Esophagus muscularis mucosa (tissue), 4 donors: ENCODE results near the gene UST. TPM values are rescaled to one million over a fixed set of nuclear protein-coding genes. Genes with fewer than 3 reads are reported as not detected.
"Not testable (repeated sequence)": the region's sequence is repeated elsewhere in the genome, so short reads cannot be mapped to it uniquely, and the experiment has no call there.

ENCODE experiments used
- DNase-seq: peaks from one replicate; pipeline ENCODE4 v3.0.0-alpha.2; 2017; ENCODE audit errors: extremely low spot score
- H3K27ac ChIP-seq, 4 donors: fragments of 200-600 bp; sonication (generic); replicated peaks in 1 of 4; 1 replicate in 3 of 4; 2 replicates in 1 of 4; pipeline ENCODE4 v1.5.1; 2016 to 2019; ENCODE audit warnings: mild to moderate bottlenecking in 1 of 4
- H3K27me3 ChIP-seq, 4 donors: fragments of 200-600 bp; sonication (generic); one replicate each; pipeline versions ENCODE4 v1.5.1 to v1.6.0; 2016 to 2019
- H3K36me3 ChIP-seq, 4 donors: fragments of 200-600 bp; sonication (generic); one replicate each; pipeline ENCODE4 v1.5.1; 2016 to 2019
- H3K4me1 ChIP-seq, 4 donors: fragments of 200-600 bp; sonication (generic); one replicate each; pipeline ENCODE4 v1.5.1; 2016 to 2019
- H3K4me3 ChIP-seq, 4 donors: fragments of 200-600 bp; sonication (generic); 1 replicate in 2 of 4; 2 replicates in 2 of 4; pipeline ENCODE4 v1.5.1; 2016 to 2019; ENCODE audit warnings: mild to moderate bottlenecking in 4 of 4, moderate library complexity in 1 of 4
- H3K9me3 ChIP-seq, 4 donors: fragments of 200-600 bp; sonication (generic); 1 replicate in 3 of 4; 2 replicates in 1 of 4; pipeline ENCODE4 v1.5.1; 2016 to 2019
- EP300 ChIP-seq: sonication (generic); formaldehyde crosslinking; IDR thresholded peaks from one replicate; pipeline ENCODE4 v1.6.1; 2017; ENCODE audit warnings: antibody characterized with exemption
- POLR2A ChIP-seq: fragments of 450-650 bp; IDR thresholded peaks from one replicate; pipeline ENCODE4 v1.6.1; 2017; ENCODE audit warnings: antibody characterized with exemption, moderate library complexity, mild to moderate bottlenecking, low read depth
- POLR2AphosphoS5 ChIP-seq, 2 donors: sonication (generic); formaldehyde crosslinking; IDR thresholded peaks; one replicate each; pipeline ENCODE4 v1.6.1; 2017; ENCODE audit warnings: antibody characterized with exemption in 2 of 2
- WGBS: methylation state at CpG from one replicate; pipeline ENCODE4 v1.1.5; 2018; 5-methylcytosine and 5-hydroxymethylcytosine counted together
- intact Hi-C: fragments of 100-400 bp; cut with DNase I; formaldehyde crosslinking; loops from one replicate; pipeline ENCODE4 v1.15.1; 2023
- total RNA-seq, 4 donors: library from RNA; depleted of rRNA; stranded (reverse); fragments of >200 nt; gene quantifications; one replicate each; pipeline versions ENCODE4 v1.1.0 to v1.2.1, GENCODE V29; 2016
- TF ChIP-seq, protein P1 (sequence below), 3 experiments: fragments of 200-600 bp in 2 of 3; fragments of 450-650 bp in 1 of 3; sonication (generic) in 2 of 3; IDR thresholded peaks; one replicate each; pipeline ENCODE4 v1.5.1; 2017 to 2019; ENCODE audit warnings: antibody characterized with exemption in 3 of 3, mild to moderate bottlenecking in 2 of 3, moderate library complexity in 1 of 3

The UST gene
- total RNA-seq, 4 donors from 2014 or later = 29.1 to 46.3 (median 32.4) TPM

DNA sequence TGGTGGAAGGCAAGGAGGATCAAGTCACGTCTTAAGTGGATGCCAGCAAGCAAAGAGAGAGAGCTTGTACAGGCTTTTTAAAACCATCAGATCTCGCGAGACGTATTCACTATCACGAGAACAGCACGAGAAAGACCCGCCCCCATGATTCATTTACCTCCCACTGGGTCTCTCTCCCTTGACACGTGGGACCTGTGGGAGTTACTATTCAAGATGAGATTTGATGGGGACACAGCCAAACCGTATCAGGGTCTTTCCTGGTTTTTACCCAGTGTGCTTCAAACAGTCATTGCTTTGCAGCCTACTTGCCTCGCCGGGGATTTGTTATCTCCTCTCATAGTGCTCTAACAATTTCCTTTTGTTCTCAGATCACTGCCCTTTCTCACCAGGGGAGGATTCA lies 108.2 kb downstream of the UST start:
- no peaks in the 10 kb centered on the region for H3K27me3 ChIP-seq
- TF ChIP-seq POLR2AphosphoS5 (IDR thresholded peaks at IDR 0.05) (no peak), POLR2A (no peak), EP300 (no peak)
- TF ChIP-seq, protein P1, sequence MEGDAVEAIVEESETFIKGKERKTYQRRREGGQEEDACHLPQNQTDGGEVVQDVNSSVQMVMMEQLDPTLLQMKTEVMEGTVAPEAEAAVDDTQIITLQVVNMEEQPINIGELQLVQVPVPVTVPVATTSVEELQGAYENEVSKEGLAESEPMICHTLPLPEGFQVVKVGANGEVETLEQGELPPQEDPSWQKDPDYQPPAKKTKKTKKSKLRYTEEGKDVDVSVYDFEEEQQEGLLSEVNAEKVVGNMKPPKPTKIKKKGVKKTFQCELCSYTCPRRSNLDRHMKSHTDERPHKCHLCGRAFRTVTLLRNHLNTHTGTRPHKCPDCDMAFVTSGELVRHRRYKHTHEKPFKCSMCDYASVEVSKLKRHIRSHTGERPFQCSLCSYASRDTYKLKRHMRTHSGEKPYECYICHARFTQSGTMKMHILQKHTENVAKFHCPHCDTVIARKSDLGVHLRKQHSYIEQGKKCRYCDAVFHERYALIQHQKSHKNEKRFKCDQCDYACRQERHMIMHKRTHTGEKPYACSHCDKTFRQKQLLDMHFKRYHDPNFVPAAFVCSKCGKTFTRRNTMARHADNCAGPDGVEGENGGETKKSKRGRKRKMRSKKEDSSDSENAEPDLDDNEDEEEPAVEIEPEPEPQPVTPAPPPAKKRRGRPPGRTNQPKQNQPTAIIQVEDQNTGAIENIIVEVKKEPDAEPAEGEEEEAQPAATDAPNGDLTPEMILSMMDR (IDR thresholded peaks at IDR 0.05) = no peak
- no peak overlapping the region for H3K4me3 ChIP-seq
- no peak for DNase-seq
- WGBS = 81% methylated on average over 11 of the region's 11 CpGs
- no peak overlapping the region for H3K27ac ChIP-seq
- intact Hi-C loops = no loop called here
- no peaks in the 10 kb centered on the region for H3K9me3 ChIP-seq
- peaks cover 0 to 15% (median 9%) of the 10 kb centered on the region in 4 donors for H3K4me1 ChIP-seq
- no peaks in the 10 kb centered on the region for H3K36me3 ChIP-seq

DNA sequence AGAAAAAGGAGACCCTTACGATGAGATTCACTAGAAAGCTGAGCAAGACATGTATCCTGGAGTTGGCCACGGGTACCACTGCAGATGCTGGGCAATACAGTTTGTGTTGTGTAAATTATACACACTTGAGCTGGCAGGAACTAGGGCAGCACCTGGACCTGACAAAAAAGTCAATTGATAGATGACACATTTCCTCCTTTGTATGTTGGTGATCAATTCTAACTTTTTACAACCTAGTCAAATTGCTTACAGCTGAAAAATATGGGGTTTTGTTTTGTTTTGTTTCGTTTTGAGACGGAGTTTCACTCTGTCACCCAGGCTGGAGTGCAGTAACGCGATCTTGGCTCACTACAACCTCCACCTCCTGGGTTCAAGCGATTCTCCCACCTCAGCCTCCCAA lies 108.9 kb downstream of the UST start:
- H3K4me3 ChIP-seq = no peak overlapping the region
- no peaks in the 10 kb centered on the region for H3K27me3 ChIP-seq
- H3K9me3 ChIP-seq = no peaks in the 10 kb centered on the region
- H3K36me3 ChIP-seq = no peaks in the 10 kb centered on the region
- no peak overlapping the region for H3K27ac ChIP-seq
- DNase-seq = no peak
- intact Hi-C loops = no loop called here
- 91% methylated on average over 7 of the region's 7 CpGs for WGBS
- H3K4me1 ChIP-seq = peaks cover 0 to 15% (median 9%) of the 10 kb centered on the region in 4 donors
- TF ChIP-seq, protein P1 (IDR thresholded peaks at IDR 0.05) = no peak

DNA sequence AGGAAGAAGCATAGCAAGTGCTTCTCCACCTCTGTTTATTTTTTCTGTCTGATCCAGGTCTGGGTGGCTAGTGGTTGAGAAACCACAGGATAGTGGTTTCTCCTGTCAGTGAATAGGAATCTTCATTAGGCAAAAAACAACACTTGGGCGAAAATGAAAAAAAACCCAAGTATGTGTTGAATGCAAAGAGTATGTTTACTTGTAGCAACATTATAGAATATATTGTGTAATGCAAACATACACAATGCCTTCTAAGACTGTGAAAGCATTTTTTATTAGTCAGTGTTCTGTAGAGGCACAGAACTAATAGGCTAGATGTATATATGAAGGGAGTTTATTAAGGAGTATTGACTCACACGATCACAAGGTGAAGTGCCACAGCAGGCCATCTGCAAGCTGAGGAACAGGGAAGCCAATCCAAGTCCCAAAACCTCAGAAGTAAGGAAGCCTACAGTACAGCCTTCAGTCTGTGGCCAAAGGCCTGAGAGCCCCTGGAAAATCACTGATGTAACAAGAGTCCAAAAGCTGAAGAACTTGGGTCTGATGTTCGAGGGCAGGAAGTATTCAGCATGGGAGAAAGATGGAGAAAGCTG lies 111.1 kb downstream of the UST start:
- peaks cover 0 to 15% (median 9%) of the 10 kb centered on the region in 4 donors for H3K4me1 ChIP-seq
- no peaks in the 10 kb centered on the region for H3K9me3 ChIP-seq
- H3K27ac ChIP-seq = no peak overlapping the region
- TF ChIP-seq POLR2AphosphoS5 (IDR thresholded peaks at IDR 0.05) (no peak), EP300 (no peak), POLR2A (no peak)
- TF ChIP-seq, protein P1 (IDR thresholded peaks at IDR 0.05) = no peak
- intact Hi-C loops = no loop called here
- no peak overlapping the region for H3K4me3 ChIP-seq
- no peaks in the 10 kb centered on the region for H3K27me3 ChIP-seq
- no peak for DNase-seq
- H3K36me3 ChIP-seq = no peaks in the 10 kb centered on the region
- WGBS = 74% methylated on average over 3 of the region's 3 CpGs

- intact Hi-C loops, DNase-seq, H3K36me3 ChIP-seq, H3K27ac ChIP-seq, H3K9me3 ChIP-seq, H3K27me3 ChIP-seq, H3K4me3 ChIP-seq: not testable (repeated sequence)
- peaks cover 4 to 32% (median 22%) of the 10 kb centered on the region in 4 donors for H3K4me1 ChIP-seq
- WGBS = 96% methylated on average over 7 of the region's 16 CpGs
Observed at GRCh38 chr6:148864132-148864531, 117.3 kb downstream of the UST start.

GRCh38 chr6:148864941-148865340 lies 118.1 kb downstream of the UST start:
- no peaks in the 10 kb centered on the region for H3K9me3 ChIP-seq
- 65% methylated on average over 5 of the region's 5 CpGs for WGBS
- H3K36me3 ChIP-seq = no peaks in the 10 kb centered on the region
- peaks cover 4 to 40% (median 29%) of the 10 kb centered on the region in 4 donors for H3K4me1 ChIP-seq
- no peak overlapping the region for H3K4me3 ChIP-seq
- TF ChIP-seq, protein P1 (IDR thresholded peaks at IDR 0.05) = no peak
- TF ChIP-seq EP300 = no peak
- no peak for TF ChIP-seq POLR2AphosphoS5 (IDR thresholded peaks at IDR 0.05)
- TF ChIP-seq POLR2A = no peak
- H3K27me3 ChIP-seq = no peaks in the 10 kb centered on the region
- DNase-seq = no peak
- no peak overlapping the region for H3K27ac ChIP-seq
- intact Hi-C loops = no loop called here
